NCI-H345 treated with DMSO at 0.1 percent for 48 hours (cell line): ENCODE data around the gene VCX3B.
"Not testable (repeated sequence)": the region's sequence is repeated elsewhere in the genome, so short reads cannot be mapped to it uniquely, and the experiment has no call there.

ENCODE experiments used
- DNase-seq: peaks from one replicate; lab custom pipeline; 2025; ENCODE audit not compliant: unreplicated experiment; lab: John Stamatoyannopoulos, UW

Gene VCX3B

GRCh38 chrX:8464530-8464929 is at the start of gene VCX3B:
Gene VCX3B, plus strand, starts transcription at chrX:8464830. Its CDS starts 621 bp downstream, at chrX:8465451.
- DNase-seq: not testable (repeated sequence)

GRCh38 chrX:8418301-8418700 is 46.3 kb upstream of the VCX3B start:
- DNase-seq: no peak

GRCh38 chrX:8424912-8425311 is 39.7 kb upstream of the VCX3B start:
- peak; percentile 21 for DNase-seq

DNA sequence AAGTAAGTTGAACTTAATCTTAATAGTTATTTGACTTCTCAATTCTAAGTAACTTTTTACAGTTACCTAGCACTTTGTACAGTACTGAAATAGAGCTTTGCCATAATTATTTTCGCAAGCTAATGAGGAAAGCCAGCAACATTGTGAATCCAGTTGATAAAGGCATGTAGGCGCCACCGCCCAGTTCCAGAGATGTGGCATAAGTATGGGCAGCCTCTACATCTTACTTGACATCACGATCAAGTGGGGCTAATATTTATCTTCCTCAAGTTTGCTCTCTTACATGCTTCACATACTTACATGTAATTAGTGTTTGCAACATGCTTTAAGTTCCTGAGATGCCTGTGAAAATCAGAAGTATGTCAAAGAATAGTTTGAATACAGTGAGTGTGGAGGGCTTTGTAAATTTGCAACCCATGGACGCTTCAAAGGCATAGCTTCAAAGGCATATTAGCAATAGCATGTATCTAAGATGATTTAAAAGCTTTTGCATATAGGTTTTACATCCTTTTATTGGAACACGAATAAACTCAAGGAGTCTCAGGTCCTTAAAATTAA is 34.9 kb upstream of the VCX3B start:
- no peak for DNase-seq

GRCh38 chrX:8430444-8430843 is 34.2 kb upstream of the VCX3B start:
- no peak for DNase-seq

GRCh38 chrX:8432396-8432795 is 32.2 kb upstream of the VCX3B start:
- DNase-seq: no peak

GRCh38 chrX:8433109-8434062 is 31.2 kb upstream of the VCX3B start:
- no peak for DNase-seq

- no peak for DNase-seq
These were observed 17.3 kb upstream of the VCX3B start for GRCh38 chrX:8447368-8447767.

- DNase-seq: not testable (repeated sequence)
These were observed 12.3 kb upstream of the VCX3B start for GRCh38 chrX:8452343-8452742.

DNA sequence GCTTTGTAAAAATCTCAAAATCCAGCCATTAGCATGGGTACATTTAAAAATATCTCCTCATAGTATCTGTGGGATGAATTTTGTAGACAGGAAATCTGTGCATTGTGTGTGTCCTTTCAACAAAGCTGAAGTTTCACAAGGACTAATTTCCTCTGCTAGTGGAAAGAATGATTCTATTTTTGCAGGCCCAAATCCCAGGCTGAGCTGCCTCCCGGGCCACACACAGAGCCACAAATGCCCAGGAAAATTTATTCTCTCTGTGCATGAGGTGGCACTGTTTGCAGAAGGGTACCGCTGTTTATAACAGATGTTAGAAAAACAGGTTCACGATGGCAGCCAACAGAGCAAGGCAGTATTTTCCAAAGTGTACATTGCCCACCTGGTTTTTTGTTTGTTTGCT is 11.0 kb upstream of the VCX3B start:
- DNase-seq: no peak

GRCh38 chrX:8455557-8455956 is 9.1 kb upstream of the VCX3B start:
- no peak for DNase-seq

GRCh38 chrX:8462488-8462887 is 2.1 kb upstream of the VCX3B start:
- DNase-seq: no peak

- no peak for DNase-seq
These were observed 19.8 kb downstream of the VCX3B start for GRCh38 chrX:8484360-8484949.

GRCh38 chrX:8495036-8495435 is 30.4 kb downstream of the VCX3B start:
- not testable (repeated sequence) for DNase-seq

GRCh38 chrX:8500203-8500602 is 35.6 kb downstream of the VCX3B start:
- no peak for DNase-seq

GRCh38 chrX:8502101-8502500 is 37.5 kb downstream of the VCX3B start:
- not testable (repeated sequence) for DNase-seq

GRCh38 chrX:8504451-8504850 is 39.8 kb downstream of the VCX3B start:
- DNase-seq: no peak
